ENCODE data around the gene FCHSD2.

FCHSD2 gene

GRCh38 chr11:72789493-72790131 is 352.5 kb downstream of the FCHSD2 start:
- no peak for DNase-seq (ENCODE audit: low read depth)

- no peak for DNase-seq (ENCODE audit: low read depth)
These were observed 353.9 kb downstream of the FCHSD2 start for GRCh38 chr11:72788241-72788640.

- DNase-seq (ENCODE audit: low read depth) = no peak
These were observed 354.7 kb downstream of the FCHSD2 start for GRCh38 chr11:72787216-72788104.

All from HS-5 (cell line).